ENCODE data around the gene SERPINB2. TPM values are rescaled to one million over a fixed set of nuclear protein-coding genes. Genes with fewer than 3 reads are reported as not detected.
A peak's percentile ranks its signal among the peaks of the same experiment; 100 is the strongest.
"Not testable (repeated sequence)": the region's sequence is repeated elsewhere in the genome, so short reads cannot be mapped to it uniquely, and the experiment has no call there.

The SERPINB2 gene
- total RNA-seq, 4 donors from 2014 or later: 88.7 to 111 (median 89.8) TPM

DNA sequence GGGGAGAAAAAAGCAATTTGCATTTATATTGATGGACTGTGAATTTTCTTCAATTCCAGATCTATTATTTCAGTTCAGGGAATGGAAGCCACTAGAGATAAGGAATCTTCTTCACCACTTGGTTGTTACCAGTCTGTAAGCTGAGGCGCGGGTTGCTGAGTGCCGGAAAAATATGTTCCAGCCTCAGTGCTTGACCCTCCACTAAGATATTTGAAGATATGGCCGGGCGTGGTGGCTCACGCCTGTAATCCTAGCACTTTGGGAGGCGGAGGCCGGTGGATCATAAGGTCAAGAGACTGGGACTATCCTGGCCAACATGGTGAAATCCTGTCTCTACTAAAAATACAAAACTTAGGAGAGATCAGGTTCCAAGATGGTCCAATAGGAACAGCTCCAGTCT, 52.5 kb downstream of the SERPINB2 start:
- DNase-seq (ENCODE audit: low spot score in 2 of 2): no peak
- no peak overlapping the region for H3K4me3 ChIP-seq (ENCODE audit: low read depth, poor library complexity, severe bottlenecking)
- intact Hi-C loops (cut with DNase I; ENCODE audit: low total_unique reads): no loop called here
- TF ChIP-seq POLR2A (IDR thresholded peaks at IDR 0.05): no peak
- TF ChIP-seq, protein P1, sequence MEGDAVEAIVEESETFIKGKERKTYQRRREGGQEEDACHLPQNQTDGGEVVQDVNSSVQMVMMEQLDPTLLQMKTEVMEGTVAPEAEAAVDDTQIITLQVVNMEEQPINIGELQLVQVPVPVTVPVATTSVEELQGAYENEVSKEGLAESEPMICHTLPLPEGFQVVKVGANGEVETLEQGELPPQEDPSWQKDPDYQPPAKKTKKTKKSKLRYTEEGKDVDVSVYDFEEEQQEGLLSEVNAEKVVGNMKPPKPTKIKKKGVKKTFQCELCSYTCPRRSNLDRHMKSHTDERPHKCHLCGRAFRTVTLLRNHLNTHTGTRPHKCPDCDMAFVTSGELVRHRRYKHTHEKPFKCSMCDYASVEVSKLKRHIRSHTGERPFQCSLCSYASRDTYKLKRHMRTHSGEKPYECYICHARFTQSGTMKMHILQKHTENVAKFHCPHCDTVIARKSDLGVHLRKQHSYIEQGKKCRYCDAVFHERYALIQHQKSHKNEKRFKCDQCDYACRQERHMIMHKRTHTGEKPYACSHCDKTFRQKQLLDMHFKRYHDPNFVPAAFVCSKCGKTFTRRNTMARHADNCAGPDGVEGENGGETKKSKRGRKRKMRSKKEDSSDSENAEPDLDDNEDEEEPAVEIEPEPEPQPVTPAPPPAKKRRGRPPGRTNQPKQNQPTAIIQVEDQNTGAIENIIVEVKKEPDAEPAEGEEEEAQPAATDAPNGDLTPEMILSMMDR (IDR thresholded peaks at IDR 0.05): no peak
- 93 to 94% methylated on average over 8 of the region's 8 CpGs for WGBS, 2 donors

DNA sequence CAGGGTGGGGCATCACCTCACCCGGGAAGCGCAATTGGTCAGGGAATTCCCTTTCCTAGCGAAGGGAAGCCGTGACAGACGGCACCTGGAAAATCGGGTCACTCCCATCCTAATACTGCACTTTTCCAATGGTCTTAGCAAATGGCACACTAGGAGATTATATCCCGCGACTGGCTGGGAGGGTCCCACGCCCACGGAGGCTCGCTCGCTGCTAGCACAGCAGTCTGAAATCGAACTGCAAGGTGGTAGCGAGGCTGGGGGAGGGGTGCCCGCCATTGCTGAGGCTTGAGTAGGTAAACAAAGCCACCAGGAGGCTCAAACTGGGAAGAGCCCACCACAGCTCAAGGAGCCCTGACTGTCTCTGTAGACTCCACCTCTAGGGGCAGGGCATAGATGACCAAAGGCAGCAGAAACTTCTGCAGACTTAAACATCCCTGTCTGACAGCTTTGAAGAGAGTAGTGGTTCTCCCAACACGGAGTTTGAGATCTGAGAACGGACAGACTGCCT, 53.1 kb downstream of the SERPINB2 start:
- DNase-seq (ENCODE audit: low spot score in 2 of 2); intact Hi-C loops (cut with DNase I; ENCODE audit: low total_unique reads); H3K4me3 ChIP-seq (ENCODE audit: low read depth, poor library complexity, severe bottlenecking): not testable (repeated sequence)
- 90 to 91% methylated on average over 15 to 17 of the region's 17 CpGs for WGBS, 2 donors

GRCh38 chr18:63947051-63947790, 59.7 kb downstream of the SERPINB2 start:
- intact Hi-C loops (cut with DNase I; ENCODE audit: low total_unique reads): no loop called here
- no peak for DNase-seq (ENCODE audit: low spot score in 2 of 2)
- TF ChIP-seq POLR2A (IDR thresholded peaks at IDR 0.05): no peak
- TF ChIP-seq, protein P1 (IDR thresholded peaks at IDR 0.05): no peak
- WGBS, 2 donors: 92 to 94% methylated on average over 3 of the region's 3 CpGs
- no peak overlapping the region for H3K4me3 ChIP-seq (ENCODE audit: low read depth, poor library complexity, severe bottlenecking)

- intact Hi-C loops (cut with DNase I; ENCODE audit: low total_unique reads): no loop called here
- DNase-seq (ENCODE audit: low spot score in 2 of 2): peak; percentile 27 to 90
- TF ChIP-seq, protein P1 (IDR thresholded peaks at IDR 0.05): no peak
- TF ChIP-seq POLR2A (IDR thresholded peaks at IDR 0.05): no peak
- WGBS, 2 donors: 17% methylated on average over 31 to 34 of the region's 35 CpGs
- H3K4me3 ChIP-seq (ENCODE audit: low read depth, poor library complexity, severe bottlenecking): no peak within 1 kb of the TSS
These were observed 61.7 kb downstream of the SERPINB2 start, which contains the start of gene HMSD for GRCh38 chr18:63949068-63949737. Gene HMSD, plus strand, starts transcription at chr18:63949301. Its CDS starts 4,155 bp downstream, at chr18:63953456.

DNA sequence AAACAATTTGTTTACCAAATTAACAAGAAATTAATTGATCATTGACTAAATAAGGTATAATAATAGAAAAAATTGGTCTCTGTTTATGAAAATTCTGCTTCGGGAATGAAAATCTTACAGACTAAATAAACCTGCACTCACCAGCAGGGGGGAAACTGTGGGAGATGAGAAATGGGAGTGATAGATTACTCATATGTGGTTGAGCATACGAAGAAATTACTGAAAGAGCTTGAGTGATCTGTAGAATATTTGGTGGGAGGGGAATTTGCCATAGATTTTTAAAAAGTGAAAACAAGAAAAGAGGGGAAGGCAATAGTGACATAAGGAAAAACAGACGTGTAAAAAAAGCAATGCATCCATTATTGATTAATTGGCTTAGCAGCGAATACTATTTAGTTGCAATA, 63.8 kb downstream of the SERPINB2 start:
- intact Hi-C loops (cut with DNase I; ENCODE audit: low total_unique reads): no loop called here
- 67 to 74% methylated on average over 4 of the region's 4 CpGs for WGBS, 2 donors
- TF ChIP-seq, protein P1 (IDR thresholded peaks at IDR 0.05): no peak
- TF ChIP-seq POLR2A (IDR thresholded peaks at IDR 0.05): no peak
- no peak for DNase-seq (ENCODE audit: low spot score in 2 of 2)
- H3K4me3 ChIP-seq (ENCODE audit: low read depth, poor library complexity, severe bottlenecking): no peak overlapping the region

Other genes starting within 250 kb of the SERPINB2 start
- gene SERPINB4, start 243.4 kb upstream of the SERPINB2 start, total RNA-seq: 1 to 10 TPM in 1 of 4 donors, under 1 TPM in 1, not detected in 2; 0.54 to 1.3 TPM
- gene SERPINB3, start 225.8 kb upstream of the SERPINB2 start, total RNA-seq: 10 to 100 TPM in 3 of 4 donors, 1 to 10 TPM in 1; 7.3 to 66.5 (median 15.8) TPM
- under 1 TPM in 1 of 4 donors, not detected in 3; 0.61 TPM for gene SERPINB11, start 184.7 kb upstream of the SERPINB2 start, total RNA-seq
- gene SERPINB7, start 112.3 kb upstream of the SERPINB2 start, total RNA-seq: 100 to 1,000 TPM; 140 to 354 (median 233) TPM
- 1 to 10 TPM in 2 of 4 donors, under 1 TPM in 2; 0.15 to 1.9 (median 0.68) TPM for gene SERPINB10, start 20.3 kb downstream of the SERPINB2 start, total RNA-seq
- under 1 TPM in 1 of 4 donors, not detected in 3; 0.65 TPM for gene HMSD, start 61.6 kb downstream of the SERPINB2 start, total RNA-seq
- gene SERPINB8, start 82.4 kb downstream of the SERPINB2 start, total RNA-seq: 100 to 1,000 TPM in 1 of 4 donors, 10 to 100 TPM in 3; 49.0 to 100 (median 73.8) TPM

Data from lower leg skin (tissue), 4 donors.